Activated CD8-positive, alpha-beta memory T cell treated with anti-CD3 and anti-CD28 coated beads, Interleukin-2, amount 50 U/mL, for 1 hour (primary cell): Measurements from ENCODE around the gene SF3A2.

Experiments
- DNase-seq: peaks from one replicate; pipeline ENCODE4 v3.0.0-alpha.2; 2020; ENCODE audit errors: extremely low read depth

Gene SF3A2

GRCh38 chr19:2291185-2291751 is 54.6 kb downstream of the SF3A2 start:
- DNase-seq = no peak

- no peak for DNase-seq
Observed at GRCh38 chr19:2294687-2295335, 58.2 kb downstream of the SF3A2 start.

DNA sequence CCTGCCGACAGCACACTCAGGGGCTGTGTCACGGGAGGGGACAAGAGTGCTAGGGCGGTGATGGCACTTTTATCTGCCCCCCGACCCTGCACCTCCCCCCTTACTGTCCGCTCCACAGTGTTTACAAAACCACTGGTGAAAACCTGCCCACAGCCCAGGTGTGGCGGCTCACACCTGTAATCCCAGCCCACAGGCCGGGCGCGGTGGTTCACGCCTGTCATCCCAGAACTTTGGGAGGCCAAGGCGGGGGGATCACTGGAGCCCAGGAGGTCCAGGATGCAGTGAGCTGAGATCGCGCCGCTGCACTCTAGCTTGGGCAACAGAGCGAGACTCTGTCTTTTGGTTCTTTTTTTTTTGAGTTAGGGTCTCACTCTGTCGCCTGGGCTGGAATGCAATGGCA is 59.5 kb downstream of the SF3A2 start:
- no peak for DNase-seq
